Measurements from ENCODE around the gene MYOM3. TPM values are rescaled to one million over a fixed set of nuclear protein-coding genes. Genes with fewer than 3 reads are reported as not detected.

Gene MYOM3
- not detected for polyA plus RNA-seq (ENCODE audit: low read depth in 6 of 6)

DNA sequence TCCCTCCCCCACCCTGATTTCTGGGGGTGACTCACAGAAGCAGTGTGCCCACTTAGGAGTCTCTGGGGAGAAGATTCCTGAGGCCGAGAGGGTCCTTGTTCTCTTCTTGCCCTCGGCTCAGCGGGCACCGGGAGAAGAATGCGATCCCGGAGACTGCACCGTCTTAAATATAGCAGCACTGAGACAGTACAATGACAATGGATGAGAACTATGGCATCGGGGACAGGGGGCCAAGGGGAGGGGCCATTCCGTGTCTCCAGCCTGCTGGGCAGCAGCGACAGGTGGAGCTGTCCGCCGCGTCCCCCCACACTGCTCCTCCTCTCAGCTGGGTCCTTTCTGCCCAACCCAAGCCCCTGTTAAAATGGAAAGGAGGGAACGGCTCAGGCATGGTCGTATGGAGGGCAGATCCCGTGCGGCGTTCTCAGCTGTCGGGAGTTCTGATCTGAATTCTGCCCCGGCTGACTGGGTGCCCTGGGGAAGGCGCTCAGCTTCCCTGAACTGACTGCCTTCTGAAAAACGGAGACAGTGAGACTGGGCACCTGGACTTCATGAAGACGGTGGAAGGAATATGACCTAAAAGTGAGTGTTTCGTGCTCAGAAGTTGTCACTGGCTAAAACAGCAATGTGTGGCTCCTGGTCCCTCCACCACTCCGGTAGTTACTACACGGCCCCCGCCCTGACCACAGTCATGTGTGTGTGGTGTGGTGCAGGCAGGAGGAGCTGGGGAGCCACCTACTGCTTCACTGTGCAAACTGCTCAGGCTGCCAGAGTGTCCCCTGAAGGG is at the start of gene MYOM3:
Gene MYOM3 (minus strand): TSS at position 140 of the 784 bp plus-strand sequence. CDS start 3,499 bp downstream, outside the sequence.
- Mint-ChIP-seq H3K9me3 (no peaks in the 10 kb centered on the region), H3K4me3 (peak within 1 kb of the TSS in 5 of 8 donors; percentile 22 to 75 (median 40)), H3K27me3 (peaks cover 26 to 49% (median 45%) of the 10 kb centered on the region in 3 donors), H3K4me1 (peaks cover 6 to 14% (median 10%) of the 10 kb centered on the region in 3 donors), H3K36me3 (no peaks in the 10 kb centered on the region), H3K27ac (peak within 1 kb of the TSS in 1 of 6 donors; percentile 20)
- ATAC-seq (ENCODE audit: low read depth in 2 of 2): peak; percentile 89
- peak; percentile 28 for DNase-seq

DNA sequence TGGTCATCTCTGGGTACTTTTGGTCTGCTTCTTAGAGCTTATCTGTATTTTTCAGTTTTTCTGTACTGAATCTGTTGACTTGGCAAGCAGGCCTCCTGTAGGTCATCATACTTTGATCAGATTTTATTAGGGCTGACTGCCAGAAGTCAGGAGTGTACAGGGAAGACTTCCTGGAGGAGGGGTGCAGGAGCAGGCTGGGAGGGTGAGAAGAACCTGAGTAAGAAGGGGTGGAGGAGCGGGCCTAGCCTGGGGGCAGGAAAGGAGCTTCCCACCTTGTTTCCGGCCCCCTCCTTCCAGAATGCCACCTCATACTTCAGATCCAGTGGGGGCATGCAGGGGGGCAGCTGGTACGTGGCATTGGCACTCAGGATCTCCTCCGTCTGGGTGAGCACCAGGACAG is 49.3 kb upstream of the MYOM3 start:
- Mint-ChIP-seq H3K4me1 (peaks cover 0 to 19% (median 10%) of the 10 kb centered on the region in 3 donors), H3K27me3 (no peaks in the 10 kb centered on the region), H3K9me3 (no peaks in the 10 kb centered on the region), H3K4me3 (no peak overlapping the region), H3K36me3 (peaks cover 25 to 48% of the 10 kb centered on the region in 2 donors), H3K27ac (peak overlapping the region in 2 of 6 donors; percentile 18 to 69)
- DNase-seq (no peak), ATAC-seq (ENCODE audit: low read depth in 2 of 2) (no peak)

DNA sequence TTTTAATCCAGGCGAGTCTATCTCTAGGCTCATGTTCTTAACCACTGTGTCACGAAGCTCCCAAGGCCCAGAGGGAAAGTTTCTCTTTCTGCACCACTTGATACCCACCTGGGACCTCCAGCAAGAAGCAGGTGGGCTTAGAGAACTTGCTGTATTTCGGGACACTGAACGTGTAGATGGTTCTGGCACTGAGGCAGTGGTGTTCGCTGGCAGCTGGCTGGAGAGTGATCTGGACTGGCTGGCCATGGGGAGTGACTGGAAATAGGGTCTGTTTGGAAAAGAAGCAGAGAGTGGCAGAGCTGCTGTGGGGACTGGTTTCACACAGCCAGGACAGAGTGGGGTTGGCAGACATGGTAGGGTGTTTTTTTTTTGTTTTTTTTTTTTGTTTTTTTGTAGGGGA is 47.4 kb upstream of the MYOM3 start:
- Mint-ChIP-seq H3K27ac (no peak overlapping the region), H3K4me1 (peaks cover 0 to 28% (median 12%) of the 10 kb centered on the region in 3 donors), H3K9me3 (no peaks in the 10 kb centered on the region), H3K36me3 (peaks cover 11 to 32% of the 10 kb centered on the region in 2 donors), H3K4me3 (peak overlapping the region in 1 of 8 donors; percentile 55), H3K27me3 (no peaks in the 10 kb centered on the region)
- ATAC-seq (ENCODE audit: low read depth in 2 of 2): no peak
- no peak for DNase-seq

DNA sequence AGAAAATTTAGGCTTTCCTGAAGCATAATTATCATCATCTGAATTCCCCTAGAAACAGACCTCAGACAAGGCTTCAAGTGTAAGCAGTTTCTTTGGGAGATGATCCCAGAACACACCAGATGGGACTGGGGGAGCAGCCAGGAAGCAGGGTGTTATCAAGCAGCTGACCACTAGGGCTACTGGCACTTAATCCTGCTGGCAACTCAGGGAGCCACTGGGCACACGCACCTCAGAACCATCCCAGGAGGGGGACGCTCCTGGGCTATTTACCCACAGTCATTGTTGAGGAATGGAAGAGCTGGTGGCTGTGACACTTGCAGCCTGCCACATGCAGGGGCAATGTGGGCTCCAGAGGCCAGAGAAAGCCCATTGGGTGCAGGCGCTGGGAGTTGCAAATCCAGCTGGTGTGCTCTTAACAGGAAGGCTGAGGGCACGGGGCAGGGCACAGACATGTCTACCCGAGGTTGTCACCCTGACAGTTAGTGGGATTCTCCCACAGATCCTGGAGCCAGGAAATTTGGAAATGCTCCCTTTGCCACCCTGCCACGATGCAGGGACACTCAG is 46.1 kb upstream of the MYOM3 start:
- H3K27ac Mint-ChIP-seq: peak overlapping the region in 1 of 6 donors; percentile 28
- no peak overlapping the region for H3K4me3 Mint-ChIP-seq
- H3K4me1 Mint-ChIP-seq: peaks cover 0 to 28% (median 12%) of the 10 kb centered on the region in 3 donors
- no peaks in the 10 kb centered on the region for H3K27me3 Mint-ChIP-seq
- no peaks in the 10 kb centered on the region for H3K9me3 Mint-ChIP-seq
- ATAC-seq (ENCODE audit: low read depth in 2 of 2) (no peak), DNase-seq (no peak)
- H3K36me3 Mint-ChIP-seq: peaks cover 11 to 26% of the 10 kb centered on the region in 2 donors

DNA sequence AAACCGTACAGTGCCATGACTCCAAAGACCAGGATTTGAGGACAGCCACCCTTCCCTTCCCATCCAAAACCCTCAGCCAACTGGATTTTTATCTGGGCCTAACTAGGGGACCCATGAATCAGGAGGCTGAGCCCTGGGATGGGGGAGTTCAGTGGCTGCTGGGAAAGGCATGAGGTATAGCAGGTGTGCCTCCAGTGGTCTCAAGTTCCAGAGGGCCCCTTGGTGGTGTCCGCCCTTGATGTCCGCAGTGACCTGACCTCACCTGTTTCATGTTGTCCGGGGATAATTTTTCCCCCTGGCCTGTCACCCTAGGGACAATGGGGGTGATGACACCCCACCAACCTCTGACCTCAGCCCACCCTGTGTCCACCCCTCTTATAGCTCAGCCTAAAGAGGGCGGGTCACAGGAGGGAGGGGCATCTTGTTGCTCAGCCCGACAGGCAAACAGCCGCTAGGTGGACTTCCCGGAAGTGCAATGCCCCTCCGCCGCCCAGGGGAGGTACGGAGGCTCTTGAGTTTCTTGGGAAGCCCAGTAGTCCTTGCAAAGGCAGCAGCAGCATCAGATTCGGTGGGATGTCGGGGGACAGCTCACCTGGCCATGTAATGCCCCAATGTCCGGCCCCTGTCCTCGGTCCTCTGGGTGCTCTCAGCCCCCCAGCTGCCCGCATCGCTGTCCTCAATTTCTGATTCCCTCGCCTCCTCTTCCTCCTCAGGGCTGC is 44.8 kb upstream of the MYOM3 start:
- ATAC-seq (ENCODE audit: low read depth in 2 of 2) (no peak), DNase-seq (no peak)
- H3K27ac Mint-ChIP-seq: peak overlapping the region in 2 of 6 donors; percentile 84 to 85
- peaks cover 11 to 18% of the 10 kb centered on the region in 2 donors for H3K36me3 Mint-ChIP-seq
- H3K4me3 Mint-ChIP-seq: no peak overlapping the region
- no peaks in the 10 kb centered on the region for H3K27me3 Mint-ChIP-seq
- peaks cover 0 to 22% (median 8%) of the 10 kb centered on the region in 3 donors for H3K4me1 Mint-ChIP-seq
- H3K9me3 Mint-ChIP-seq: no peaks in the 10 kb centered on the region

DNA sequence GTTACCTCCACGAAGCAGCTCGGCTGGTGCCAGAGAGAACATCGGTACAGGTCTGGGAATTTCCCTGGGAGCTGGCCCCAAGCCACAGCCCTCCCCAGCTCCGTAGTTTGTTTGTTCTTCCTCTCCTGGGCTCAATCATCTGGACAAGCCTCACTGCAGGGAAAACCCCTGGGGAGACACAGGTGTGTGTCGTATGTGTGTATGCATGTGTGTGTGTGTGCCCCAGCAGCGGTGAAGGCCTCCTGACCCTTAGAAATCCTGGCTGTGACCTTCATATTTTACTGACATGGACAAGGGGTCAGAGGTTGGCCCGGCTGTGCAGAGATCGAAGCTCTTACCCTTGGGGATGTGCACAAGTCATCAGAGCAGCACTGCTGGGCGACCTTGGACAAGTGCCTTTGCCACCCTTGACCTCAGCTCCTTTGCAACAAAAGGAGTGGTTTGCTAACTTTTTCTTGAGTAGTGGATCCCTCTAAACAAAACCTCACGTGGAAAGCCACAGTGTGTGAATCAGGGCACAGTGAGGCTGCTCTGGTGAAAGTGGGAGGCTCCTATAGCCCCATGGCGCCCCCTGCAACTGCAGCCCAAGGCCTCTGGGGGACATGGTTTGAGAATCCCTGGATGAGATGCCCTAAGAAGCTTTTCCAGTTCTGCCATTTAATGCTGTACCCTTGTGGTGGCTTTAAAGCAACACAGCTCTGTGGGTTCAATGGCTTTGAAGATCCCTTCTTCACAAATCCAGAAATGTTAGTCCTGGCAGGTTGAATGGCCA is 43.3 kb upstream of the MYOM3 start:
- Mint-ChIP-seq H3K27ac (peak overlapping the region in 1 of 6 donors; percentile 89), H3K27me3 (peaks cover 0 to 7% (median 6%) of the 10 kb centered on the region in 3 donors), H3K36me3 (peaks cover 11 to 18% of the 10 kb centered on the region in 2 donors), H3K4me3 (no peak overlapping the region), H3K9me3 (no peaks in the 10 kb centered on the region), H3K4me1 (peaks cover 6 to 33% (median 15%) of the 10 kb centered on the region in 3 donors)
- DNase-seq (no peak), ATAC-seq (ENCODE audit: low read depth in 2 of 2) (no peak)

DNA sequence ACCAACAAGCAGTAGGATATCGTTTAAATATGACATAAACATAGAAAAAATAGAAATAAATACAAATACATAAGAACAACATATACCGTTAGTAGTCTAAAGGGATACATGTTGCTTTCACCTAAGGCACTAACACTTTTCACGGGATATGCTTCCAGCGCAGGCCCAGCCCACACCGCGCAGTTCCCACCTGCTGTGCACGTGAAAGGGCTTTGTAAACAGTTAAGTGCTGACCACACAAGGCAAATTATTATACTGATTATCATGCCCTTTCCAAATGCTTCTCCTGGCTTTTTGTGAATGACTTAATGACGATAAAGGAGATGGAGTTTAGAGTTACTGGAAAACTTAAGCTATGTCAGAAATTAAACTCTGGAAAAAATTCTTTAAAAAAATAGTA is 42.3 kb upstream of the MYOM3 start:
- Mint-ChIP-seq H3K4me3 (no peak overlapping the region), H3K27me3 (peaks cover 2 to 9% (median 7%) of the 10 kb centered on the region in 3 donors), H3K36me3 (peaks cover 7 to 13% of the 10 kb centered on the region in 2 donors), H3K27ac (no peak overlapping the region), H3K4me1 (peaks cover 8 to 38% (median 15%) of the 10 kb centered on the region in 3 donors), H3K9me3 (no peaks in the 10 kb centered on the region)
- ATAC-seq (ENCODE audit: low read depth in 2 of 2) (no peak), DNase-seq (no peak)

DNA sequence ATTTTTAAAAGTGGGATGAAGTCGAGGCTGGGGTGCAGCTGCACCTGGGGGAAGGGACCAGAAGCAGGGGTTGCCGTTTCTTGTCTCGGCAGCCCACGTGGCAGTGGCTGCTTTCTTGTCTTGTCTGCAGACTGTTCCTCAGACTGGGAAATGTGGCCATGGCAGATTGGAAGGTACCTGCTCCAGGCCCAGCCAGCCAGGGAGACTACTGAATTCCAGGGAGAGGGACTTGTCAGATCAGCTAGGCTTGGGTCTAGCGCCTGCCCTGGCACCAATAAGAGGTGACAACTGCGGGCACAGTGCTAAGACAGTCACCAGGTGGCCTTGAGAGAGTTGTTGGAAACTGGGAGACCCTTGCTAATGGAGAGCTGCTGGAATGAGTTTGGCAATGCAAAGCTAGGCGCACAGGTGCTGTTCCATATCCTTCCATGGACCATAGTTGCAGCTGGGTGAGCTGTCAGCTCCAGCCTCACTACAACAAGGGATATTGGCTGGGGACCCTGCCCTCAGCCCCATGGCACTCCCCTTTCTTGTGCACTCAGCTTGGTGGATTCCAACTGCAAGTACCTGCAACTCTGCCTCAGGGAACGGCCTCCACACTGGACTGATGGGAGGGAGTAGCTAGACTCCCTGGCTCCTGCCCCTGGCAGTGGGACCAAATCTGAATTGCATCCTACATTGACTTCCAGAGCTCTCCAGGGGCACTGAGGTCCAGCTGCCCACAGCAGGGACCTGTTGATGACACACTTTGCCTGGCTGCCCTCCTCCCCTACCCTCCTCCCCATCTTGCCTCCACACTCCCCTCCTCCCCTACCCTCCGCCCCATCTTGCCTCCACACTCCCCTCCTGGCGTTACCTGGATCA is 40.9 kb upstream of the MYOM3 start:
- H3K4me3 Mint-ChIP-seq: no peak overlapping the region
- H3K4me1 Mint-ChIP-seq: peaks cover 8 to 35% (median 15%) of the 10 kb centered on the region in 3 donors
- peaks cover 0 to 6% of the 10 kb centered on the region in 2 donors for H3K36me3 Mint-ChIP-seq
- H3K27ac Mint-ChIP-seq: peak overlapping the region in 2 of 6 donors; percentile 32 to 69
- no peak for ATAC-seq (ENCODE audit: low read depth in 2 of 2)
- no peak for DNase-seq
- peaks cover 7 to 11% (median 9%) of the 10 kb centered on the region in 3 donors for H3K27me3 Mint-ChIP-seq
- H3K9me3 Mint-ChIP-seq: no peaks in the 10 kb centered on the region

DNA sequence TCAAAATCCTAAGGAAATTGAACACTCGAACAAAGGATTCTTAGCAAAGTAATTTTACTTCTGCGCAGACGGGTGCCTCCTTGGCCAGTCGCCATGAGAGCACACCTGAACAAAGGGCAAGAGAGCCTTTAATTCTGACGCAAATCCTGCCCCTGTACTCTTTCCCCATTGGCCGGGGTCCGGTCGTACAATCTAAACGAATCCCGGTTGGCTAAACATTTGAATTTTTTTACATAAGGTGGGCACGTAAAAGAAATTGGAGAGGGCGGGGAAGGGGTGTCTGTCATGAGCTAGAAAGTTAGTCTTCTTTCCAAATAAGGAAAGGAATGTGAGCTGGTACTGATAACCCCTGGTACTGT is 39.2 kb upstream of the MYOM3 start:
- H3K27me3 Mint-ChIP-seq: peaks cover 7 to 17% (median 14%) of the 10 kb centered on the region in 3 donors
- no peaks in the 10 kb centered on the region for H3K36me3 Mint-ChIP-seq
- ATAC-seq (ENCODE audit: low read depth in 2 of 2): peak; percentile 24 to 40
- H3K4me3 Mint-ChIP-seq: peak overlapping the region; percentile 64 to 90 (median 76)
- H3K4me1 Mint-ChIP-seq: peaks cover 8 to 35% (median 13%) of the 10 kb centered on the region in 3 donors
- peak; percentile 20 for DNase-seq
- no peaks in the 10 kb centered on the region for H3K9me3 Mint-ChIP-seq
- H3K27ac Mint-ChIP-seq: peak overlapping the region in 2 of 6 donors; percentile 4 to 34

DNA sequence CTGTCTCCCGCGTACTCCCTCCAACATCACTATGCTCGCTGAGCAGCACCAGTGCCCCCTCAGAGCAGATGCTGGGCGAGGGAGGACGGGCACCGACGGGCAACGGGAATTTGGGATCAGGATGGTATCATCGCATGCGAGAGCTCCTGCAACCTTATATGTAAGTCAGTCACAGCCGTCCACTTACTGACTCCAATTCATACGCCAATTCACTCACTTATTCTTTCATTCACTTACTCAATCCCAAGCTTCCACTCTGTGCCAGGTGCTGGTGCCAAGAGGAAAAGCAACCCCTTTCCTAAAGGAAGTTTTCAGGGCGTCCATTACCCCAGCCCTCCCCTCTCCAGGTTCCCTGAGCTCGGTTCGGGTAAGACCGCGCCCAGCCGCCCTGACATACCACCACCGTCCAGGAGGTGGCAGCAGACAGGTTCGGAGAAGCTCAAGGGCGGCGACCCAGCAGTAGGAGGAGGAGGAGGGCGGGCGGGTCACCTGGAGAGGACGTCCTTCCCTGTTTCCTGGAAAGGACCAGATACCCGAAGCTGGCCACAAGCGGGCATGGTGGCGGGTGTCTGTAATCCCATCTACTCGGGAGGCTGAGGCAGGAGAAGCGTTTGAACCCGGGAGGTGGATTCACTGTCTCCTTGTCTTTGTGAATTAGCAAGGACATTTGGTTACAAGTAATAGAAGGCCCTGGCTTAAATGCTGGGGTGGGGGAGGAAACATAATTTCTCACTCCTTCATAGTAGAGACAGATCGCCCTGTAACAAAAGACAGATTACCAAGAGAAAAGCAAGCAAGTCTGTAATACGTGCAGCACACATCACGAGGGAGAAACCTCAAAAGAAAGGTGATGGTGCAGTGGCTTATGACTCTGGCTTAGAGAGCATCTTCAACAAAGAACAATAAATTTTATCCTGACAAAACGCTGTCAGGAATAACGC is 38.6 kb upstream of the MYOM3 start:
- DNase-seq: peak; percentile 80
- ATAC-seq (ENCODE audit: low read depth in 2 of 2): peak; percentile 88 to 93
- peaks cover 7 to 19% (median 16%) of the 10 kb centered on the region in 3 donors for H3K27me3 Mint-ChIP-seq

DNA sequence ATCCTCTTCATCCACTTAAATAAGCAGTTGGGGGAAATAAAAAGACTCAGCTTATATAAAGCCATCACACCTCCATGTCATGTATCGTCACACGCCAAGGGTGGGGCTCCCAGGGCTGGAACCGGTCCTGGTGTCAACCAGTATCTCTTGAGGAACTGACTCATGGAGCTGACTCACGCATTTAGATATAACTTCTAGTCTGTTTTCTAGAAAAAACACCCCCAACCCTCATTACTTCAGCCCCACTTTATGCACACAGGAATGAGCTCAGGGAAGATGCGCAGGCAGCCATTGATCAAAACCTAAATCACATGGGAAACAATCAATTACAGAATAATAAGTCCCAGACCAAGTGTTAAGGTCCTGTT is 37.9 kb upstream of the MYOM3 start:
- peak overlapping the region in 1 of 6 donors; percentile 19 for H3K27ac Mint-ChIP-seq
- H3K4me1 Mint-ChIP-seq: peaks cover 7 to 24% (median 8%) of the 10 kb centered on the region in 3 donors
- no peaks in the 10 kb centered on the region for H3K36me3 Mint-ChIP-seq
- H3K4me3 Mint-ChIP-seq: peak overlapping the region in 2 of 8 donors; percentile 72 to 79
- peaks cover 7 to 19% (median 18%) of the 10 kb centered on the region in 3 donors for H3K27me3 Mint-ChIP-seq
- DNase-seq (no peak), ATAC-seq (ENCODE audit: low read depth in 2 of 2) (no peak)
- H3K9me3 Mint-ChIP-seq: no peaks in the 10 kb centered on the region

More for the DNA sequence above, 38.6 kb upstream of the MYOM3 start:
- H3K27ac Mint-ChIP-seq: peak overlapping the region in 3 of 6 donors; percentile 14 to 85 (median 43)
- H3K9me3 Mint-ChIP-seq: no peaks in the 10 kb centered on the region
- H3K4me3 Mint-ChIP-seq: peak overlapping the region; percentile 64 to 90 (median 76)
- H3K4me1 Mint-ChIP-seq: peaks cover 7 to 29% (median 8%) of the 10 kb centered on the region in 3 donors
- no peaks in the 10 kb centered on the region for H3K36me3 Mint-ChIP-seq
